Subcutaneous adipose tissue (tissue), 4 donors: ENCODE measurements around the gene ACAD10. TPM values are rescaled to one million over a fixed set of nuclear protein-coding genes. Genes with fewer than 3 reads are reported as not detected.

Source experiments
- CTCF ChIP-seq: fragments of 450-650 bp; IDR thresholded peaks from one replicate; pipeline ENCODE4 v1.5.1; 2016; ENCODE audit warnings: low read depth, mild to moderate bottlenecking, control low read depth, antibody characterized with exemption, moderate library complexity
- small RNA-seq: library from RNA; depleted of rRNA; stranded (forward); fragments of <200 nt; gene quantifications from one replicate; pipeline ENCODE3, GENCODE V24; 2016
- total RNA-seq, 4 donors: library from RNA; depleted of rRNA; stranded (reverse); fragments of >200 nt; gene quantifications; one replicate each; pipeline ENCODE4 v1.1.0, GENCODE V29; 2016

ACAD10 gene
- total RNA-seq, 4 donors from 2014 or later = 11.1 to 43.5 (median 22.9) TPM

DNA sequence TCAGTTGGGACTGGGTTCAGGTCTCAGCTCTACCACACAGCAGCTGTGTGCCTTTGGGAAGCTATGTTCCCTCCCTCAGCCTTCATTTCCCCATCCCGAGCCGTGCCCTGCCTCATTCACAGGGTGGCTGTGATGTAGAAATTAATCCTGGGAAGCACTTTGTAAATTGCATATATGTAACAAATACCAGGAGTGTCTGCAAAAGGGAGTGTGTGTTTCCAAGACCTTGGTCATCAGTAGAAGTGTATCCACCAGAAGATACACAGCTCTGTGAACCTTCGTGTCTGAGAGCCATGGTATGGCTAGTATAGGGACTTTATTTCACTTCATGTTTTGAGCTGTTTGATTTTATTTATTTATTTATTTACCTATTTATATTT is 107.0 kb downstream of the ACAD10 start:
- TF ChIP-seq CTCF = no peak

DNA sequence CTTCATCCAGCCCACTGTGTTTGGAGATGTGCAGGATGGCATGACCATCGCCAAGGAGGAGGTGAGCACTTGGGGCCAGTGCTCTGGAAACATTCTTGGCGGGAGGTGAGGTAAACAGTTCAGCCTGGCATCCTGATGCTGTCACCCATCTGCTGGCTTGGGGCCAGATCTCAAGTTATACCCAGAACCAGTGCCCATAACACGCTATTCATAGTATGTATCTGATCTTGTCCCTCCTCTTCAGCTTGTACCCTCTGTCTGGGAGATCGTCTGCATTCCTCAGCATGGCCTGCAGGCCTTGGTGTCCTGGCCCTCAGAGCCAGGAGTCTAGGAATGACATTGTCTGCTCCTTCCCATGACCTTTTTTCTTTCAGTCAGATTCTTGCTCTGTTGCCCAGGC is 112.3 kb downstream of the ACAD10 start:
- no peak for TF ChIP-seq CTCF

- TF ChIP-seq CTCF = no peak
These were observed 113.9 kb downstream of the ACAD10 start for GRCh38 chr12:111799758-111800157.

DNA sequence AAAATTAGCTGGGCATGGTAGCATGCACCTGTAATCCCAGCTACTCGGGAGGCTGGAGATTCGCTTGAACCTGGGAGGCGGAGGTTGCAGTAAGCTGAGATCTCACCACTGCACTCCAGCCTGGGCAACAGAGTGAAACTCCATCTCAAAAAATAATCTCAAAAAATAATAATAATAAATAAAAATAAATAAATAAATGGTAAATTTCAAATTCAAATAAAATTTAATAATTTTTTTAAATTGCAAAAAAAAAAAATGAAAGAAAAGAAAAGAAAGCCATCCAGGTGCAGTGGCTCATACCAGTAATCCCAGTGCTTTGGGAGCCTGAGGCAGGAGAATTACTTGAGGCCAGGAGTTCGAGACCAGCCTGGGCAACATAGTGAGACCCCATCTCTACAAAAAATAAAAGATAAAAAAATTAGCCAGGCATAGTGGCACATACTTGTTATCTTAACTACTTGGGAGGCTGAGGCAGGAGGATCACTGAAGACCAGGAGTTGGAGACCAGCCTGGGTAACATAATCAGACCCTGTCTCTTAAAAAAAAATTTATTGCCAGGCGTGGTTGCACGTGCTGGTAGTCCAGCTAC is 117.3 kb downstream of the ACAD10 start:
- no peak for TF ChIP-seq CTCF

- no peak for TF ChIP-seq CTCF
These were observed 118.0 kb downstream of the ACAD10 start for GRCh38 chr12:111803851-111804250.

GRCh38 chr12:111806304-111806703 is 120.5 kb downstream of the ACAD10 start:
- no peak for TF ChIP-seq CTCF

Small RNA genes within 50 kb of the gene (small RNA-seq; reads per million reads assigned to genes)
- gene MIR6761 = 0.36 reads per million

Other genes starting within 250 kb of the ACAD10 start
- gene ATXN2, start 86.7 kb upstream of the ACAD10 start, total RNA-seq = 10 to 100 TPM; 39.4 to 56.1 (median 45.6) TPM
- 10 to 100 TPM; 12.1 to 20.4 (median 17.0) TPM for gene BRAP, start 97 bp upstream of the ACAD10 start, total RNA-seq
- 100 to 1,000 TPM; 191 to 418 (median 305) TPM for gene ALDH2, start 80.9 kb downstream of the ACAD10 start, total RNA-seq
- gene MAPKAPK5, start 156.2 kb downstream of the ACAD10 start, total RNA-seq = 10 to 100 TPM; 31.9 to 52.2 (median 43.1) TPM